ENCODE measurements around the gene PCDHGB2.
"Not testable (repeated sequence)": the region's sequence is repeated elsewhere in the genome, so short reads cannot be mapped to it uniquely, and the experiment has no call there.

PCDHGB2 gene

DNA sequence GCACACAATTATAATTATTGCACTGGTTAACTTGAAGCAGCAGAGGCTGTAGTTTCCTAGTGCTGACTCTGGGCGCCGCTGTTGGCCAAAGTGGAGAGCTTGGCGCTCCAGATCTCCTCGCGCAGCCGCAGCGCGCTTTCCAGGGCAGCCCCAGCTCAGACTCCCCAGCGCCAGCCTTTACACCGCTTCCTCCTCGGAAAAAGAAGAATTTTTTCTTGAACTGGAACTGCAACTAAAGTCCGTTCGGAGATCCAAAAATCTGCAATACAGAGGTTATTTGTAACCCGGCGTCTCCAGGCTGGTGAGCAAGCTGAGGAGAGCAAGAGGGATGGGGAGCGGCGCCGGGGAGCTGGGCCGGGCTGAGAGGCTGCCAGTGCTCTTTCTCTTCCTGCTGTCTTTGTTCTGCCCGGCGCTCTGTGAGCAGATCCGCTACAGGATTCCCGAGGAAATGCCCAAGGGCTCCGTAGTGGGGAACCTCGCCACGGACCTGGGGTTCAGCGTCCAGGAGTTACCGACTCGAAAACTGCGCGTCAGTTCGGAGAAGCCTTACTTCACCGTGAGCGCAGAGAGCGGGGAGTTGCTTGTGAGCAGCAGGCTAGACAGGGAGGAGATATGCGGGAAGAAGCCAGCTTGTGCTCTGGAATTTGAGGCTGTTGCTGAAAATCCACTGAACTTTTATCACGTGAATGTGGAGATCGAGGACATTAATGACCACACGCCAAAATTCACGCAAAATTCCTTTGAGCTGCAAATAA lies 27.9 kb downstream of the PCDHGB2 start, which contains the start of gene PCDHGB4:
PCDHGB4 (plus strand) TSS at position 142 of the 755 bp plus-strand sequence; CDS start at position 329, 187 bp downstream.
- peak in 1 of 2 experiments; percentile 16 for DNase-seq

DNA sequence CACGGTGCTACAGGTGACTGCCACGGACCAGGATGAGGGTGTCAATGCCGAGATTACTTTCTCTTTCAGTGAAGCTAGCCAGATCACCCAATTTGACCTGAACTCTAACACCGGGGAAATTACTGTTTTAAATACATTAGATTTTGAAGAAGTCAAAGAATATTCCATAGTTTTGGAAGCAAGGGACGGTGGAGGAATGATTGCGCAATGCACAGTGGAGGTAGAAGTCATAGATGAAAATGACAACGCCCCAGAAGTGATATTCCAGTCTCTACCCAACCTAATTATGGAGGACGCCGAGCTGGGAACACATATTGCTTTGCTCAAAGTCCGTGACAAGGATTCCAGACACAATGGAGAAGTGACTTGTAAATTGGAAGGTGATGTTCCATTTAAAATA lies 28.9 kb downstream of the PCDHGB2 start:
- DNase-seq, result no peak

DNA sequence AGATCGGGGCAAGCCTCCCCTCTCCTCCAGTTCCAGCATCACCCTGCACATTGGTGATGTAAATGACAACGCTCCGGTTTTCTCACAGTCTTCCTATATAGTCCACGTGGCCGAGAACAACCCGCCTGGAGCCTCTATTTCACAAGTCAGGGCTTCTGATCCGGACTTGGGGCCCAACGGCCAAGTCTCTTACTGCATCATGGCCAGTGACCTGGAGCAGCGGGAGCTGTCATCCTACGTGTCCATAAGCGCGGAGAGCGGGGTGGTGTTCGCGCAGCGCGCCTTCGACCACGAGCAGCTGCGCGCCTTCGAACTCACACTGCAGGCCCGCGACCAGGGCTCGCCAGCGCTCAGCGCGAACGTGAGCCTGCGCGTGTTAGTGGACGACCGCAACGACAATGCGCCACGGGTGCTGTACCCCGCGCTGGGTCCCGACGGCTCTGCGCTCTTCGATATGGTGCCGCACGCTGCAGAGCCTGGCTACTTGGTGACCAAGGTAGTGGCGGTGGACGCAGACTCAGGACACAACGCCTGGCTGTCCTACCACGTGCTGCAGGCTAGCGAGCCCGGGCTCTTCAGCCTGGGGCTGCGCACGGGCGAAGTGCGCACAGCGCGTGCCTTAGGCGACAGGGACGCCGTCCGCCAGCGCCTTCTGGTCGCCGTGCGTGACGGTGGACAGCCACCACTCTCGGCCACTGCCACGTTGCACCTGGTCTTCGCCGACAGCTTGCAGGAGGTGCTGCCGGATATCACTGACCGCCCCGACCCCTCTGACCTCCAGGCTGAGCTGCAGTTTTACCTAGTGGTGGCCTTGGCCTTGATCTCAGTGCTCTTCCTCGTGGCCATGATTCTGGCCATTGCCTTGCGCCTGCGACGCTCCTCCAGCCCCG lies 29.6 kb downstream of the PCDHGB2 start:
- DNase-seq, result no peak

DNA sequence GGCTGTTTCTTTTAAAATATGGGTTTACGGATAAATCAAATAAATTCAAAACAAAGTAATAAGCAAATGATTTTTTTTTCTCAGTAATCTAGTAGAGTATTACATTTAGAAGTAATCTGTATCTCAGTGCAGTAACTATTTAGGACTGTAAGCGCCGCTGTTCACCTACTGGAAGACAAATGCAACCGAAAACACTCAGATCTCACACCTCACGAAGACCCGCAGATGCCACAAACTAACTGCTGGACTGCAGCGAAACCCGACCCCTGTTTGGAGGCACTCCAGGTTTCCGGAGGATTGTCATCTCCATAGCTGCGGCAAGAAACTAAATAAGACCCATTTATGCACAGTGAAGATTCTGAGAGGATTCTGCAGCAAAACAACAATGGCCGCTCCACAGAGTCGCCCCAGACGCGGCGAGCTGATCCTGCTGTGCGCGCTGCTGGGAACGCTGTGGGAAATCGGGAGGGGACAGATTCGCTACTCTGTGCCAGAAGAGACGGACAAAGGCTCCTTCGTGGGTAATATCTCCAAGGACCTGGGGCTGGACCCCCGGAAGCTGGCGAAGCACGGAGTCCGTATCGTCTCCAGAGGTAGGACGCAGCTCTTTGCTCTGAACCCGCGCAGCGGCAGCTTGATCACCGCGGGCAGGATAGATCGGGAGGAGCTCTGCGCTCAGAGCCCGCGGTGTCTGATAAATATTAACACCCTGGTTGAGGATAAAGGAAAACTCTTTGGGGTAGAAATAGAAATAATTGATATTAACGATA lies 32.8 kb downstream of the PCDHGB2 start, which contains the start of gene PCDHGA8:
PCDHGA8 (plus strand) TSS at position 205 of the 770 bp plus-strand sequence; CDS start at position 386, 181 bp downstream.
- DNase-seq, result no peak

DNA sequence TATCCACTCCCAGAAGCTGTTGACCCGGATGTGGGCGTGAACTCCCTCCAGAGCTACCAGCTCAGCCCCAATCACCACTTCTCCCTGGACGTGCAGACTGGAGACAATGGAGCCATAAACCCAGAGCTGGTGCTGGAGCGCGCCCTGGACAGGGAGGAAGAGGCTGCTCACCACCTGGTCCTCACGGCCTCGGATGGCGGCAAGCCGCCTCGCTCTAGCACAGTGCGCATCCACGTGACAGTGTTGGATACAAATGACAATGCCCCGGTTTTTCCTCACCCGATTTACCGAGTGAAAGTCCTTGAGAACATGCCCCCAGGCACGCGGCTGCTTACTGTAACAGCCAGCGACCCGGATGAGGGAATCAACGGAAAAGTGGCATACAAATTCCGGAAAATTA lies 33.5 kb downstream of the PCDHGB2 start:
- DNase-seq, result no peak

DNA sequence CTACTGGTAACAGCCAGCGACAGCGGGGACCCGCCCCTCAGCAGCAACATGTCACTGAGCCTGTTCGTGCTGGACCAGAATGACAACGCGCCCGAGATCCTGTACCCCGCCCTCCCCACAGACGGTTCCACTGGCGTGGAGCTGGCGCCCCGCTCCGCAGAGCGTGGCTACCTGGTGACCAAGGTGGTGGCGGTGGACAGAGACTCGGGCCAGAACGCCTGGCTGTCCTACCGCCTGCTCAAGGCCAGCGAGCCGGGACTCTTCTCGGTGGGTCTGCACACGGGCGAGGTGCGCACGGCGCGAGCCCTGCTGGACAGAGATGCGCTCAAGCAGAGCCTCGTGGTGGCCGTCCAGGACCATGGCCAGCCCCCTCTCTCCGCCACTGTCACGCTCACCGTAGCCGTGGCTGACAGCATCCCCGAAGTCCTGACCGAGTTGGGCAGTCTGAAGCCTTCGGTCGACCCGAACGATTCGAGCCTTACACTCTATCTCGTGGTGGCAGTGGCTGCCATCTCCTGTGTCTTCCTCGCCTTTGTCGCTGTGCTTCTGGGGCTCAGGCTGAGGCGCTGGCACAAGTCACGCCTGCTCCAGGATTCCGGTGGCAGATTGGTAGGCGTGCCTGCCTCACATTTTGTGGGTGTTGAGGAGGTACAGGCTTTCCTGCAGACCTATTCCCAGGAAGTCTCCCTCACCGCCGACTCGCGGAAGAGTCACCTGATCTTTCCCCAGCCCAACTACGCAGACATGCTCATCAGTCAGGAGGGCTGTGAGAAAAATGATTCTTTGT lies 34.8 kb downstream of the PCDHGB2 start:
- not testable (repeated sequence) for DNase-seq

DNA sequence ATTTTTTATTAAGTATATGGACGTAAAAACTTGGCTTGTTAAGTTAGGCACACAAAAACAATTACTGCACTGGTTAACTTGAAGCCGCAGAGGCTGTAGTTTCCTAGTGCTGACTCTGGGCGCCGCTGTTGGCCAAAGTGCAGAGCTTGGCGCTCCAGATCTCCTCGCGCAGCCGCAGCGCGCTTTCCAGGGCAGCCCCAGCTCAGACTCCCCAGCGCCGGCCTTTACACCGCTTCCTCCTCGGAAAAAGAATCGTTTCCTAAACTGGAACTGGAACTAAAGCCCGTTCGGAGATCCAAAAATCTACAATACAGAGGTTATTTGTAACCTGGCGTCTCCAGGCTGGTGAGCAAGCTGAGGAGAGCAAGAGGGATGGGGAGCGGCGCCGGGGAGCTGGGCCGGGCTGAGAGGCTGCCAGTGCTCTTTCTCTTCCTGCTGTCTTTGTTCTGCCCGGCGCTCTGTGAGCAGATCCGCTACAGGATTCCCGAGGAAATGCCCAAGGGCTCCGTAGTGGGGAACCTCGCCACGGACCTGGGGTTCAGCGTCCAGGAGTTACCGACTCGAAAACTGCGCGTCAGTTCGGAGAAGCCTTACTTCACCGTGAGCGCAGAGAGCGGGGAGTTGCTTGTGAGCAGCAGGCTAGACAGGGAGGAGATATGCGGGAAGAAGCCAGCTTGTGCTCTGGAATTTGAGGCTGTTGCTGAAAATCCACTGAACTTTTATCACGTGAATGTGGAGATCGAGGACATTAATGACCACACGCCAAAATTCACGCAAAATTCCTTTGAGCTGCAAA lies 38.2 kb downstream of the PCDHGB2 start, which contains the start of gene PCDHGB5:
PCDHGB5 (plus strand) TSS at position 192 of the 796 bp plus-strand sequence; CDS start at position 373, 181 bp downstream.
- peak in 1 of 2 experiments; percentile 34 for DNase-seq

DNA sequence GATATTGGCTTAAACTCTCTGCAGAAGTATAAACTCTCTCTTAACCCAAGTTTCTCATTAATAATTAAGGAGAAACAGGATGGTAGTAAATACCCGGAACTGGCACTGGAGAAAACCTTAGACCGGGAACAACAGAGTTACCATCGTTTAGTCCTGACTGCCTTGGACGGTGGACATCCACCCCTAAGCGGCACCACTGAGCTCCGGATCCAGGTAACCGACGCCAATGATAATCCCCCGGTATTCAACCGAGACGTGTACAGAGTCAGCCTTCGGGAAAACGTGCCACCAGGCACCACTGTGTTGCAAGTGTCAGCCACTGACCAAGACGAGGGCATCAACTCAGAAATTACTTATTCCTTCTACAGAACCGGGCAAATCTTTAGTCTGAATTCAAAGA lies 38.8 kb downstream of the PCDHGB2 start:
- DNase-seq, result no peak

DNA sequence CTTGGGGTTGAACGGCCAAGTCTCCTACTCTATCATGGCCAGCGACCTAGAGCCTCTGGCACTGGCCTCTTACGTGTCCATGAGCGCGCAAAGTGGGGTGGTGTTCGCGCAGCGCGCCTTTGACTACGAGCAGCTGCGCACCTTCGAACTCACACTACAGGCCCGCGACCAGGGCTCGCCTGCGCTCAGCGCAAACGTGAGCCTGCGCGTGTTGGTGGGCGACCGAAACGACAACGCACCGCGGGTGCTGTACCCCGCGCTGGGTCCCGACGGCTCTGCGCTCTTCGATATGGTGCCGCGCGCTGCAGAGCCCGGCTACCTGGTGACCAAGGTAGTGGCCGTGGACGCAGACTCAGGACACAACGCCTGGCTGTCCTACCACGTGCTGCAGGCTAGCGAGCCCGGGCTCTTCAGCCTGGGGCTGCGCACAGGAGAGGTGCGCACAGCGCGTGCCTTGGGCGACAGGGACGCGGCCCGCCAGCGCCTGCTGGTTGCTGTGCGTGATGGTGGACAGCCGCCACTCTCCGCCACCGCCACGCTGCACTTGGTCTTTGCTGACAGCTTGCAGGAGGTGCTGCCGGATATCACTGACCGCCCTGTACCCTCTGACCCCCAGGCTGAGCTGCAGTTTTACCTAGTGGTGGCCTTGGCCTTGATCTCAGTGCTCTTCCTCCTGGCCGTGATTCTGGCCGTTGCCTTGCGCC lies 39.9 kb downstream of the PCDHGB2 start:
- no peak for DNase-seq

DNA sequence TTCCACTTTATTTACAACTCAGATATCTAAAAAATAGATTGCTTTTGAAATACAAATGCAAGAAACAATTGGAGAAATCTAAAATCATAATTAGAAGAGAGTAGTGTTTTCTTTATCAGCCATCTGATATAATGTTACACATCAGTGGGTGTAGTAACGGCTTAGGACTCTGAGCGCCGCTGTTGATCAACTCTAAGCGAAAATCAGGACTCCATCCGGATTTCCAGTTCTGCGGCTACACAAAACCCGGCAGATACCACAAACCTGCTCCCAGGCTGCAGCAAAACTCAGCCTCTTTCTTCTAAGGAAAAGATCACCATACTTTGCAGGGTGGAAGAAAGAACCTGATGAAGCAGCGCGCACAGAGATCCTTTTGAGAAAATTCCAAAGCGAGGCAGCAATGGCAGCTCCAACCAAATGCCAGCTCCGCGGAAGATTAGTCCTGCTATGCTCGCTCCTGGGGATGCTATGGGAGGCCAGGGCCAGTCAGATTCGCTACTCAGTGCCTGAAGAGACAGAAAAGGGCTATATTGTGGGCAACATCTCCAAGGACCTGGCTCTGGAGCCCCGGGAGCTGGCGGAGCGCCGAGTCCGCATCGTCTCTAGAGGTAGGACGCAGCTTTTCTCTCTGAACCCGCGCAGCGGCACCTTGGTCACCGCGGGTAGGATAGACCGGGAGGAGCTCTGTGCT lies 42.9 kb downstream of the PCDHGB2 start, which contains the start of gene PCDHGA9:
PCDHGA9 (plus strand) TSS at position 226 of the 691 bp plus-strand sequence; CDS start at position 401, 175 bp downstream.
- no peak for DNase-seq

DNA sequence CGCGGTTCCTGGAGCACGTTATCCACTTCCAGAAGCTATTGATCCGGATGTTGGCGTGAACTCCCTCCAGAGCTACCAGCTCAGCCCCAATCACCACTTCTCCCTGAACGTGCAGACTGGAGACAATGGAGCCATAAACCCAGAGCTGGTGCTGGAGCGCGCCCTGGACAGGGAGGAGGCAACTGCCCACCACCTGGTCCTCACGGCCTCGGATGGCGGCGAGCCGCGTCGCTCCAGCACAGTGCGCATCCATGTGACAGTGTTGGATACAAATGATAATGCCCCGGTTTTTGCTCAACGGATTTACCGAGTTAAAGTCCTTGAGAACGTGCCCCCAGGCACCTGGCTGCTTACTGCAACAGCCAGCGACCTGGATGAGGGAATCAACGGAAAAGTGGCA lies 43.6 kb downstream of the PCDHGB2 start:
- DNase-seq, result no peak

DNA sequence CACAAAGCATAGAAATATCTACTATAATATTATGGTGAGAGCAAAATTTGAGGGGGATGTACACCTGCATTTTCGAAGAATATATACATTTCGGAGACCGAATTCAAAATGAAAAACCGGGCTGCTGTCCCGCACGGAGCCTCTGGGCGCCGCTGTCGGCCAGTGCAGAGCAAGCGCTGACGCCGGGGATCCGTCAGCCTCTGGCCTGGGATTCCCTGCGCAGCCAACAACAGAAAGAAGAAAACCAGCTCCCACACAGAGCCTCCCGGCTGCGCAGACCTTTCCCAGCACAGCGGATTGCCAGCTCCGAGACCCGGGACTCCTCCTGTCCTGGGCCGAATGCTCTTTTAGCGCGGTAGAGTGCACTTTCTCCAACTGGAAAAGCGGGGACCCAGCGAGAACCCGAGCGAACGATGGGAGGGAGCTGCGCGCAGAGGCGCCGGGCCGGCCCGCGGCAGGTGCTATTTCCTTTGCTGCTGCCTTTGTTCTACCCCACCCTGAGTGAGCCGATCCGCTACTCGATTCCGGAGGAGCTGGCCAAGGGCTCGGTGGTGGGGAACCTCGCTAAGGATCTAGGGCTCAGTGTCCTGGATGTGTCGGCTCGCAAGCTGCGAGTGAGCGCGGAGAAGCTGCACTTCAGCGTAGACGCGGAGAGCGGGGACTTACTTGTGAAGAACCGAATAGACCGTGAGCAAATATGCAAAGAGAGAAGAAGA lies 48.2 kb downstream of the PCDHGB2 start, which contains the start of gene PCDHGB6:
PCDHGB6 (plus strand) TSS at position 232 of the 716 bp plus-strand sequence; CDS start at position 414, 182 bp downstream.
- peak; percentile 18 to 38 for DNase-seq

DNA sequence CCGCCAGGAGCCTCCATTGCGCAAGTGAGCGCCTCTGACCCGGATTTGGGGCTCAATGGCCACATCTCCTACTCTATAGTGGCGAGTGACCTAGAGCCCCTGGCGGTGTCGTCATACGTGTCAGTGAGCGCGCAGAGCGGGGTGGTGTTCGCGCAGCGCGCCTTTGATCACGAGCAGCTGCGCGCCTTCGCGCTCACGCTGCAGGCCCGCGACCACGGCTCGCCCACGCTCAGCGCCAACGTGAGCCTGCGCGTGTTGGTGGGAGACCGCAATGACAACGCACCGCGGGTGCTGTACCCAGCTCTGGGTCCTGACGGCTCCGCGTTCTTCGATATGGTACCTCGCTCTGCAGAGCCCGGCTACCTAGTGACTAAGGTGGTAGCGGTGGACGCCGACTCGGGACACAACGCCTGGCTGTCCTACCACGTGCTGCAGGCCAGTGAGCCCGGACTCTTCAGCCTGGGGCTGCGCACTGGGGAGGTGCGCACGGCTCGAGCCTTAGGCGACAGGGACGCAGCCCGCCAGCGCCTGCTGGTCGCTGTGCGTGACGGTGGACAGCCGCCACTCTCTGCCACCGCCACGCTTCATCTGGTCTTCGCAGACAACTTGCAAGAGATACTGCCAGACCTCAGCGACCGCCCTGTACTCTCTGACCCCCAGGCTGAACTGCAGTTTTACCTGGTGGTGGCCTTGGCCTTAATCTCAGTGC lies 50.0 kb downstream of the PCDHGB2 start:
- DNase-seq, result no peak

DNA sequence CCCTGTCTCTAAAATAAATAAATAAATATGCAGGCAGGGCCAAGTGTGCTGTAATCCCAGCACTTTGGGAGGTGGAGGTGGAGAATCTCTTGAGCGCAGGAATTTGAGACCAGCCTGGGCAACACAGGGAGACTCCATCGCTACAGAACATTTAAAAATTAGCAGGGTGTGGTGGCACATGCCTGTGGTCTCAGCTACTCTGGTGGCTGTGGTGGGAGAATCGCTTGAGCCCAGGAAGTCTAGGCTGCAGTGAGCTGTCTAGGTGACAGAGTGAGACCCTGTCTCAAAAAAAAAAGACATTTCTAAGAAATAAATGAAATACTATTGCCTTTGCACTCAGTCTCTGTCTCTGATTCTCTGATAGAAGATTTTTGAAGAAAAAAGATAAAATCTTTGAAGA lies 51.8 kb downstream of the PCDHGB2 start:
- no peak for DNase-seq

Data from stimulated activated CD4-positive, alpha-beta T cell treated with anti-CD3 and anti-CD28 coated beads, Interleukin-4, amount 100 ng/mL, for 4 hours (primary cell).